GM18520 (cell line): Measurements from ENCODE around the gene PTPN13.
"Not testable (repeated sequence)": the region's sequence is repeated elsewhere in the genome, so short reads cannot be mapped to it uniquely, and the experiment has no call there.

Experiments
- ATAC-seq: cut with Tn5 transposase; IDR thresholded peaks from one replicate; pipeline ENCODE4 v1.9.1; 2021; ENCODE audit not compliant: unreplicated experiment

The PTPN13 gene

DNA sequence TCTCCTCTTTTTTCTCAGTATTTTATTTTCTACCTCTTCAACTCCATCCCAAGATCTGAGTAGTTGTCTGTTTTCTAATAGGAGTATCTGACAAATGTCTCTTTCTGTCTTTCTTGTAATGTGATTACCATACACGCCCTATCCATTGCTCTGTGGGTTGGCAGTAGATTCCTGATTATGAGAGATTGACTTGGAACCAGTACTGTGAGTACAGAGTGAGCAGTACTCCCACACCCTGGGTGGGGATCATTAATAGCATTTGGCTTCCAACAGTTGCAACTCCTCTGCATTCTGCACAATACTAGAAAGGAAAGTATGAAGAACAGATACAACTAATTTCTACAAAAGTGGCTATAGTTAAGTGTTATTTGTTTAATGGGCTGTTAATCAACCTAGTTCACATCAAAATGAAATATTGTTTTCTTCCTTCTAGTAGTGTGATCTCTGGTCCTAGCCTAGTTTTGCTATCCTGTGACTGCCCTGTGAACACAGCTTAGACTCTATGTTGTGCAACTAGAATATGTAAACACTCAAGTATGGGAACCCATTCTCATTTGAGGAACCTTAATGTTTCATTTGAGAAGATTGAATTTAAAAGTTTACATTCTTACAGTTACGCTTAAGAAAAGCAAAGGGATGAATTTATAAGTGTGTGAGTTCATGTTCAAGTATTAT is 112.9 kb downstream of the PTPN13 start:
- ATAC-seq: no peak

DNA sequence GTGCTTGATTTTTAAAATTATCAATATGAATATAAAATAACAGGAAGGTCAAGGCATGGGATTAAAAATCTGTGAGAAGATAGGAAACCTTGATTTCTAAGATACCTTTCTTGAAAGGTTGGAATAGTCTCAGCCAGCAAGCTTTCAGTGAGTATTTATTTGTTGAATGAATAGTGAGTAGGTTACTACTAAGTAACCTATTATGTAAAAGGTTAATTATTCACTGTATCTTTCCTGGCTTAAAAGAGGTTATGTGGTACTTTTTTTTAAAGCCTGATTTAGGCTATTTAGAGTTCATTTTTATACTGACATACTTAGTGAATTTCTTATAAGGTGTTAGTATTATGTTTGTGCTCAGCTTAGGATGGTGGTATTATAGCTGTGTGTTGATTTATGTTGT is 123.5 kb downstream of the PTPN13 start:
- ATAC-seq: no peak

GRCh38 chr4:86718152-86718551 is 124.0 kb downstream of the PTPN13 start:
- no peak for ATAC-seq

GRCh38 chr4:86719149-86719548 is 125.0 kb downstream of the PTPN13 start:
- ATAC-seq: not testable (repeated sequence)

DNA sequence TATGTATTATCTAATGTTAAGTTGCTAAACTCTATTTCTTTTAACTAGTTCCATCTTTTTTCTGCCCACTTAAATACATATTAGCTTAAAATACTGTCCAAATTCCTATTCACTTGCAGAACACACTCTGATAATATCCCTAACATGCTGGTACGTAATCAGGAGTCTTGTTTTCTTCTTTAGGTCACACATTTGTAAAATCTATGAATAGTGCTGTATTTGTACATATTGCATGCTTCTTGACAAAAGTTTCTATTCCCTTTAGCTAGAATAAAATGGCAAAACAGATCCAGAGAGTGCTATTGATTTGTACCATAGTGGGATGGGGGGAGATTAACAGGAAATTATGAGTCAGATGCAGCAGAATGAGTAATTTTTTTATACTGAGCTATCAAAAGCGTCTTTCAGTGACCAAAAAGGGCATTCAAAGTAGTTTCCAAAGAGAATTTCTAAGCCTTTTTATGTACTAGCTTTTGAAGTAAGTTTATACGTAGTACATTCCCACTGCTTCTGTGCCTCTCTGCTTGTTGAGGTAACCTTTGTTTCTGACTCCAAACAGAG is 126.5 kb downstream of the PTPN13 start:
- ATAC-seq: no peak

- ATAC-seq: no peak
Observed at GRCh38 chr4:86721412-86721811, 127.3 kb downstream of the PTPN13 start.

DNA sequence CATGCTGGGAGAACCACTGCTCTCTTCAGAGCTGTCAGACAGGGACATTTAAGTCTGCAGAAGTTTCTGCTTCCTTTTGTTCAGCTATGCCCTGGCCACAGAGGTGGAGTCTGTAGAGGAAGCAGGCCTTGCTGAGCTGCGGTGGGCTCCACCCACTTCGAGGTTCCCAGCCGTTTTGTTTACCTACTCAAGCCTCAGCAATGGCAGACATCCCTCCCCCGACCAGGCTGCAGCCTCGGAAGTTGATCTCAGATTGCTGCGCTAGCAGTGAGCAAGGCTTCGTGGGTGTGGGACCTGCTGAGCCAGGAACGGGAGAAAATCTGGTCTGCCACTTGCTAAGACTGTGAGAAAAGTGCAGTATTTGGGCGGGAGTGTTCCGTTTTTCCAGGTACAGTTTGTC is 136.2 kb downstream of the PTPN13 start:
- ATAC-seq: no peak

- ATAC-seq: no peak
Observed at GRCh38 chr4:86737244-86737643, 143.1 kb downstream of the PTPN13 start.

DNA sequence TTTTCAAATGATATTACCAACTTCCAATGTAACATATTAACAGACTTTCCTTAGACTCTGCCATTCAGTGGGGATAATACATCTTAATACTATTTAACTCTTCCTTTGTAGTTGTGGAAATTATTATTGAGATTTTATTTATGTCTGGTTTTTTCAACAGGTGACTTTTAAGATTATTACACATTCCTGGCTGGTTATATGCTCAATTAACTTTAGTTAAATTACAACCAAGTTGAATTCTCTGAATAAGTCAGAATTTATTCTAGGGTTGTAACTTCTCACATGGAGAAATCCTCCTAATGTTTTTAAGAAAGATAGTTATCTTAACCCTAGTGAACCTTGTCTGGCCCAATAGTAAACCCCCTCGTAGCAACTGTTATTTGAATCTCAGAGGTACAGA is 147.7 kb downstream of the PTPN13 start:
- no peak for ATAC-seq

DNA sequence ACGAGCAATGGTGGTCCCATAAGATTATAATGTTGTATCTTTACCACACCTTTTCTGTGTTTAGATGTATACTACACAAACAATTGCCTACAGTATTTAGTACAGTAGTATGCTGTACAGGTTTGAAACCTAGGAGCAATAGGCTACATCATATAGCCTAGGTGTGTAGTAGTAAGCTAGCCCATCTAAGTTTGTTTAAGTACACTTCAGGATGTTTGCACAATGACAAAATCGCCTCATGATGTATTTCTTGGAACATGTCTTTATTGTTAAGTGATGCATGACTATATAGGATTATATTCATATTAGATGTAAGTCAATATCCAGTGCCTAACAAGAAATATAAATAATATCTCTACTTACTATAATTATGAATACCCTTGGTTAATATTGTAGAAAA is 150.5 kb downstream of the PTPN13 start:
- ATAC-seq: no peak

GRCh38 chr4:86749121-86749520 is 155.0 kb downstream of the PTPN13 start:
- ATAC-seq: no peak

DNA sequence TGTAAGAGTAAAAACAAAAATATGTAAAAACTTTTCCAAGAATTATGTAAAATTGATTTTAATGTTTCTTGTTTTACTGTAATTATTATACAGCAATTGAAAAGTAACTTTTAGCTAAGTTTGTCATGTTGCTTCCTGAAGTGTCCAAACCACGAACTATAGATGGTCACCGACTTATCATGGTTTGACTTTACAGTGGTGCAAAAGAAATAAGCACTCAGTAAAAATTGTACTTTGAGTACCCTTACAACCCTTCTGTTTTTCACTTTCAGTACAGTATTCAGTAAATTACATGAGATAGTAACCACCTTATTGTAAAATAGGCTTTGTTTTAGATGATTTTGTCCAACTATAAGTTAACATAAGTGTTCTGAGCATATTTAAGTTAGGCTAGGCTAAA is 161.3 kb downstream of the PTPN13 start:
- ATAC-seq: no peak

DNA sequence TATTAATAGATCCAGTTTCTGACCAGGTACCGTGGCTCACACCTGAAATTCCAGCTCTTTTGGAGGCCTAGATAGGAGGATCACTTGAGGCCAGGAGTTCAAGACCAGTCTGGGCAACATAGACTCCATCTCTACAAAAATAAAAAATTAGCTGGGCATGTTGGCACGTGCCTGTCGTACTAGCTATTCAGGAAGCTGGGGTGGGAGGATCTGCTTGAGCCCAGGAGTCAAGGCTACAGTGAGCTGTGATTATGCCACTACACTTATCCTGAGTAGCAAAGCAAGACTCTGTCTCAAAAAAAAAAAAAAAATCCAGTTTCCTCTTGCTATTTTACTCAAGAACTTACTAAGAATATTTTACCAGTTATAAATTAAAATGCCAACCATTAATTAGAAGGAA is 163.4 kb downstream of the PTPN13 start:
- no peak for ATAC-seq

DNA sequence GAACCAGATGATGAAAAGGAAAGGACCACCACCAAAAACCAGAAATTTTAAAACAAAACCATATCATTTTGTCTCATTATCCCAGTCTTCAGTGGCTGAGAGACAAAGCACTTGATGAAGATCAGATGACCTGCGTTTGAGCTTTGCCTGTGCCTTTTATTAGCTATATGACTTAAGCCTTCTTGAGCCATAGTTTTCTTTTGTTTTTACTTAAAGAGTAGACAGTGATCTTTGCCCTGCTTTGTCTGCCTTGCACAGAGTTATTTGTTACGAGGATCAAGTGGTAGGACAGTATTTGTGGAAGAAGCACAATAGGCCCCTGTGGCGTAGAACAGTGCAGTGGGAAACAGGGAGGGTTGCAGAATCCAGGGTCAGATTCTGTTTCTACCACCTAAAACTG is 165.2 kb downstream of the PTPN13 start:
- ATAC-seq: no peak

DNA sequence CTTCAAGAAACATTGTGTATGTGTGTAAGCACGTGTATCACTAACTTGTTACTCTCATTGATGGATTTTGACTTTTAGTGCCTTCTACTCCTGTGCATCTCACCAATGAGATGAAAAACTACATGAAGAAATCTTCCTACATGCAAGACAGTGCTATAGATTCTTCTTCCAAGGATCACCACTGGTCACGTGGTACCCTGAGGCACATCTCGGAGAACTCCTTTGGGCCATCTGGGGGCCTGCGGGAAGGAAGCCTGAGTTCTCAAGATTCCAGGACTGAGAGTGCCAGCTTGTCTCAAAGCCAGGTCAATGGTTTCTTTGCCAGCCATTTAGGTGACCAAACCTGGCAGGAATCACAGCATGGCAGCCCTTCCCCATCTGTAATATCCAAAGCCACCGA is 168.5 kb downstream of the PTPN13 start:
- ATAC-seq: no peak

DNA sequence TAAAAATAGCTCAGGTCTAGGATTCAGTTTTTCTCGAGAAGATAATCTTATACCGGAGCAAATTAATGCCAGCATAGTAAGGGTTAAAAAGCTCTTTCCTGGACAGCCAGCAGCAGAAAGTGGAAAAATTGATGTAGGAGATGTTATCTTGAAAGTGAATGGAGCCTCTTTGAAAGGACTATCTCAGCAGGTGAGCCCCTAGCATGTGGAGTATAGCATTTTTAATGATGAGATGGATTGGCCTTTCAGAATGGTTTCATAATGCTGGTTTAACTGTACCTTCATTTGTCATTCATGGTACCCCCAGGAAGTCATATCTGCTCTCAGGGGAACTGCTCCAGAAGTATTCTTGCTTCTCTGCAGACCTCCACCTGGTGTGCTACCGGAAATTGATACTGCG is 175.7 kb downstream of the PTPN13 start:
- no peak for ATAC-seq

DNA sequence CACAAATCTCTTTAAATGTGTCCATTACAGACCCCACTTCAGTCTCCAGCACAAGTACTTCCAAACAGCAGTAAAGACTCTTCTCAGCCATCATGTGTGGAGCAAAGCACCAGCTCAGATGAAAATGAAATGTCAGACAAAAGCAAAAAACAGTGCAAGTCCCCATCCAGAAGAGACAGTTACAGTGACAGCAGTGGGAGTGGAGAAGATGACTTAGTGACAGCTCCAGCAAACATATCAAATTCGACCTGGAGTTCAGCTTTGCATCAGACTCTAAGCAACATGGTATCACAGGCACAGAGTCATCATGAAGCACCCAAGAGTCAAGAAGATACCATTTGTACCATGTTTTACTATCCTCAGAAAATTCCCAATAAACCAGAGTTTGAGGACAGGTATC is 177.0 kb downstream of the PTPN13 start:
- ATAC-seq: no peak

DNA sequence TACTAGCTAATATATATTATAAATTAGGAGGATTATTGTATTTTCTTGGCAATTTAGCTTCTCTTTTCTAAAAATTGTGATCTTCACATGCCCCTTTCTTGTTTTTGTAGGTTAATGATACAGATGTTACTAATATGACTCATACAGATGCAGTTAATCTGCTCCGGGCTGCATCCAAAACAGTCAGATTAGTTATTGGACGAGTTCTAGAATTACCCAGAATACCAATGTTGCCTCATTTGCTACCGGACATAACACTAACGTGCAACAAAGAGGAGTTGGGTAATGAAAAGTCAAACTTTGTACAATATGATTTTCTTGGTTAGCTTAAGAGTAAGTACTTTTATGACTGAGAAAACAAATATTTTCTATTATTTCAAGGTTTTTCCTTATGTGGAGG is 180.9 kb downstream of the PTPN13 start:
- ATAC-seq: no peak

DNA sequence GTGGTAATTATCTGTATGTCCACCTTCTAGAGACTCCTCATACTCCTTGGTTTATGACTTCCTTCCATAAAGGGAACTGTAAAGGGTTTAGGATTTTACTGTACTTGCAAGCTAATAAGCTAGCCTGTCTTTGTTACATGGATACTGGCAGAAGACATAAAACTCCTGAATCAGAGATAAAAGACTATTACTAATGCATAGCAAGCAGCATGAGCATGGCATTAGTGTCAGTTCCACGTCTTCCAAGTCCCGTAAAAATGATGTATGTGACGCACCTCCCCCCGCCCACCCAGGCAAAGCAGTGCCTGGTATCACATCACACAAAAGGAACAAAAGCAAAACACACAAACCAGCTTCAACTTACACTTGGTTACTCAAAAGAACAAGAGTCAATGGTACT is 184.1 kb downstream of the PTPN13 start:
- no peak for ATAC-seq

- no peak for ATAC-seq
Observed at GRCh38 chr4:86788826-86789225, 194.7 kb downstream of the PTPN13 start.

DNA sequence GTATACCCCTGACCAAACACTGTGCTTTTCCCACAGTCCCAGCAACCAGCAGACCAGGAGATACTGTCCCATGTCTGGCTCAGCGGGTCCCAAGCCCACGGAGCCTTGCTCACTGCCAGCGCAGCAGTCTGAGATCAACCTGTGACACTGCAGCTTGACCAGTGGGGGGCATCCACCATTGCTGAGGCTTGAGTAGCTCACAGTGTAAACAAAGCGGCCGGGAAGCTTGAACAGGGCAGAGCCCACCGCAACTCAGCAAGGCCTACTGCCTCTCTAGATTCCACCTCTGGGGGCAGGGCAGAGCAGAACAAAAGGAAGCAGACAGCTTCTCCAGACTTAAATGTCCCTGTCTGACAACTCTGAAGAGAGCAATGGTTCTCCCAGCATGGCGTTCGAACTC is 197.0 kb downstream of the PTPN13 start:
- ATAC-seq: no peak

GRCh38 chr4:86809809-86810208 is 215.7 kb downstream of the PTPN13 start:
- no peak for ATAC-seq

GRCh38 chr4:86810847-86811246 is 216.7 kb downstream of the PTPN13 start:
- no peak for ATAC-seq
